ENCODE data around the gene OR51M1.

GRCh38 chr11:5380740-5381342, 2.8 kb upstream of the OR51M1 start:
- TF ChIP-seq, protein P1, sequence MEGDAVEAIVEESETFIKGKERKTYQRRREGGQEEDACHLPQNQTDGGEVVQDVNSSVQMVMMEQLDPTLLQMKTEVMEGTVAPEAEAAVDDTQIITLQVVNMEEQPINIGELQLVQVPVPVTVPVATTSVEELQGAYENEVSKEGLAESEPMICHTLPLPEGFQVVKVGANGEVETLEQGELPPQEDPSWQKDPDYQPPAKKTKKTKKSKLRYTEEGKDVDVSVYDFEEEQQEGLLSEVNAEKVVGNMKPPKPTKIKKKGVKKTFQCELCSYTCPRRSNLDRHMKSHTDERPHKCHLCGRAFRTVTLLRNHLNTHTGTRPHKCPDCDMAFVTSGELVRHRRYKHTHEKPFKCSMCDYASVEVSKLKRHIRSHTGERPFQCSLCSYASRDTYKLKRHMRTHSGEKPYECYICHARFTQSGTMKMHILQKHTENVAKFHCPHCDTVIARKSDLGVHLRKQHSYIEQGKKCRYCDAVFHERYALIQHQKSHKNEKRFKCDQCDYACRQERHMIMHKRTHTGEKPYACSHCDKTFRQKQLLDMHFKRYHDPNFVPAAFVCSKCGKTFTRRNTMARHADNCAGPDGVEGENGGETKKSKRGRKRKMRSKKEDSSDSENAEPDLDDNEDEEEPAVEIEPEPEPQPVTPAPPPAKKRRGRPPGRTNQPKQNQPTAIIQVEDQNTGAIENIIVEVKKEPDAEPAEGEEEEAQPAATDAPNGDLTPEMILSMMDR (IDR thresholded peaks at IDR 0.05 in 4 of 5, conservative IDR thresholded peaks at IDR 0.05 in 1 of 5), result peak in 2 of 5 experiments; percentile 24 to 30
- no peak for TF ChIP-seq POLR2A (IDR thresholded peaks at IDR 0.05)
